Testis (tissue), 2 donors: ENCODE measurements around the gene PLCXD1.

Experiments used
- POLR2A ChIP-seq: fragments of 450-650 bp; IDR thresholded peaks from one replicate; pipeline ENCODE4 v1.6.1; 2017; ENCODE audit warnings: antibody characterized with exemption, mild to moderate bottlenecking, moderate library complexity
- TF ChIP-seq, protein P1 (sequence below), 3 experiments: fragments of 450-650 bp in 2 of 3; fragments of 200-600 bp in 1 of 3; sonication (generic) in 1 of 3; IDR thresholded peaks; one replicate each; pipeline ENCODE4 v1.5.1; 2016 to 2019; ENCODE audit warnings: antibody characterized with exemption in 3 of 3, mild to moderate bottlenecking in 2 of 3, moderate library complexity in 1 of 3

DNA sequence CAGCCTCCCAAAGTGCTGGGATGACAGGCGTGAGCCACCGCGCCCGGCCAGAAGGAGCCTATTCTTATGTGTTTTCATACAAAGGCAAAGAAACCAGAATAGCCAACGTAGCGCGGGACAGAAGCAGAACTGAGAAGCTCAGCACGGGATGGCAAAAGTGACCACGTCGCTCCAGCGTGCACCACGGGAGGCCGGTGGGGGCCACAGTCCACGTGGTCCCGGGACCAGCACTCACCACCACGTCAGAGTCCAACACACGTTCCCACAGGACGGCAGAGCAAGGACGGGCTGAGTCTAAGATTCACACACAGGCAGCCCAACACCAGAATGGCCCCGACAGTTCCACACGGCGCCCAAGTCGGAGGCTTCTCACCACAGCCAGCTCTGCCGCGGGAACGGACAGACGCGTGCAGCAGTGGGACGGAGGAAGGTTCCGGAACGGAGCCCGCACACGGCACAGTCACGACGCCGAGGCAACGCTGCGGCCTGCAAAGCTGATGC, 56.2 kb downstream of the PLCXD1 start:
- TF ChIP-seq POLR2A = no peak
- TF ChIP-seq, protein P1, sequence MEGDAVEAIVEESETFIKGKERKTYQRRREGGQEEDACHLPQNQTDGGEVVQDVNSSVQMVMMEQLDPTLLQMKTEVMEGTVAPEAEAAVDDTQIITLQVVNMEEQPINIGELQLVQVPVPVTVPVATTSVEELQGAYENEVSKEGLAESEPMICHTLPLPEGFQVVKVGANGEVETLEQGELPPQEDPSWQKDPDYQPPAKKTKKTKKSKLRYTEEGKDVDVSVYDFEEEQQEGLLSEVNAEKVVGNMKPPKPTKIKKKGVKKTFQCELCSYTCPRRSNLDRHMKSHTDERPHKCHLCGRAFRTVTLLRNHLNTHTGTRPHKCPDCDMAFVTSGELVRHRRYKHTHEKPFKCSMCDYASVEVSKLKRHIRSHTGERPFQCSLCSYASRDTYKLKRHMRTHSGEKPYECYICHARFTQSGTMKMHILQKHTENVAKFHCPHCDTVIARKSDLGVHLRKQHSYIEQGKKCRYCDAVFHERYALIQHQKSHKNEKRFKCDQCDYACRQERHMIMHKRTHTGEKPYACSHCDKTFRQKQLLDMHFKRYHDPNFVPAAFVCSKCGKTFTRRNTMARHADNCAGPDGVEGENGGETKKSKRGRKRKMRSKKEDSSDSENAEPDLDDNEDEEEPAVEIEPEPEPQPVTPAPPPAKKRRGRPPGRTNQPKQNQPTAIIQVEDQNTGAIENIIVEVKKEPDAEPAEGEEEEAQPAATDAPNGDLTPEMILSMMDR (IDR thresholded peaks at IDR 0.05) = no peak
